HL-60 (cell line): ENCODE measurements around the gene MIB1.

ENCODE experiments used
- DNase-seq, 2 experiments: peaks; one replicate each; pipeline ENCODE4 v3.0.0-alpha.2; 2010 to 2020; ENCODE audit warnings: low read depth in 1 of 2, low spot score in 1 of 2
- H3K27ac ChIP-seq: fragments of 250-450 bp; sonication (Bioruptor Pico); replicated peaks from 2 replicates; pipeline ENCODE4 v1.5.1; 2020; ENCODE audit warnings: mild to moderate bottlenecking, moderate library complexity
- H3K27me3 ChIP-seq: fragments of 250-450 bp; sonication (Bioruptor Pico); 2 replicates; pipeline ENCODE4 v1.5.1; 2021; ENCODE audit warnings: mild to moderate bottlenecking, moderate library complexity; ENCODE audit not compliant: insufficient read depth, poor library complexity, severe bottlenecking
- H3K4me3 ChIP-seq: replicated peaks from 2 replicates; pipeline ENCODE4 v1.5.1; 2011; ENCODE audit warnings: mild to moderate bottlenecking, control low read depth, low read length; ENCODE audit not compliant: insufficient read depth
- GABPA ChIP-seq: IDR thresholded peaks from 2 replicates; pipeline ENCODE4 v1.6.1; 2012; ENCODE audit warnings: low read depth
- POLR2AphosphoS5 ChIP-seq: IDR thresholded peaks from 2 replicates; pipeline ENCODE4 v1.6.1; 2012; ENCODE audit warnings: low read depth
- REST ChIP-seq: IDR thresholded peaks from 2 replicates; pipeline ENCODE4 v1.6.1; 2012; ENCODE audit warnings: low read depth; ENCODE audit not compliant: insufficient replicate concordance
- SPI1 ChIP-seq: IDR thresholded peaks from 2 replicates; pipeline ENCODE4 v1.6.1; 2012; ENCODE audit warnings: low read depth, mild to moderate bottlenecking, borderline replicate concordance
- TF ChIP-seq, protein P1 (sequence below): IDR thresholded peaks from one replicate; pipeline ENCODE4 v1.5.1; 2011; ENCODE audit warnings: low read length, control low read depth, inconsistent platforms; ENCODE audit not compliant: insufficient read depth

Gene MIB1

GRCh38 chr18:21798126-21798525, 57.5 kb downstream of the MIB1 start:
- Histone ChIP-seq H3K27me3 (no peaks in the 10 kb centered on the region), H3K27ac (no peak overlapping the region), H3K4me3 (no peak overlapping the region)
- DNase-seq = no peak
- no peak for TF ChIP-seq SPI1
- TF ChIP-seq GABPA = no peak
- TF ChIP-seq REST = no peak
- no peak for TF ChIP-seq POLR2AphosphoS5
- TF ChIP-seq, protein P1, sequence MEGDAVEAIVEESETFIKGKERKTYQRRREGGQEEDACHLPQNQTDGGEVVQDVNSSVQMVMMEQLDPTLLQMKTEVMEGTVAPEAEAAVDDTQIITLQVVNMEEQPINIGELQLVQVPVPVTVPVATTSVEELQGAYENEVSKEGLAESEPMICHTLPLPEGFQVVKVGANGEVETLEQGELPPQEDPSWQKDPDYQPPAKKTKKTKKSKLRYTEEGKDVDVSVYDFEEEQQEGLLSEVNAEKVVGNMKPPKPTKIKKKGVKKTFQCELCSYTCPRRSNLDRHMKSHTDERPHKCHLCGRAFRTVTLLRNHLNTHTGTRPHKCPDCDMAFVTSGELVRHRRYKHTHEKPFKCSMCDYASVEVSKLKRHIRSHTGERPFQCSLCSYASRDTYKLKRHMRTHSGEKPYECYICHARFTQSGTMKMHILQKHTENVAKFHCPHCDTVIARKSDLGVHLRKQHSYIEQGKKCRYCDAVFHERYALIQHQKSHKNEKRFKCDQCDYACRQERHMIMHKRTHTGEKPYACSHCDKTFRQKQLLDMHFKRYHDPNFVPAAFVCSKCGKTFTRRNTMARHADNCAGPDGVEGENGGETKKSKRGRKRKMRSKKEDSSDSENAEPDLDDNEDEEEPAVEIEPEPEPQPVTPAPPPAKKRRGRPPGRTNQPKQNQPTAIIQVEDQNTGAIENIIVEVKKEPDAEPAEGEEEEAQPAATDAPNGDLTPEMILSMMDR = no peak

- H3K4me3 ChIP-seq = no peak overlapping the region
These were observed 59.1 kb downstream of the MIB1 start for GRCh38 chr18:21799721-21800120.

DNA sequence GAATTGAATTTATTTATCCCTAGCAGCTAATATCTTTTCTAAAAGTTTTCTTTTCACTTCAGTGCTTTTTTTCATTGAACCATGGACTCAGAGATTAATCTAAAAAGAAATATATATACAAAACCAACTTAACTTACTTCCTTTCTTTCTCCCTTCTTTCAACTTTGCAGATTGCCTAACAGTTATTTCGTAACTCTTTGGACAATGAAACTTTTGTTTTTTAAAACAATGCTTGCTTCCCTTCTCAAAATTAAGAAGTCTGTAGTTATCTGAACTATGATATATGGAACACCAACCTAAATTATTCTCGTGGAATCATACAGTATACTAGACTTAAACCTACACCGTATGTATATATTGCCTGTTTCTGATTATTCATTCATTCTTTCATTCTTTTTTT, 62.9 kb downstream of the MIB1 start:
- no peaks in the 10 kb centered on the region for H3K27me3 ChIP-seq
- peak; percentile 35 to 42 for DNase-seq

More at GRCh38 chr18:21799721-21800120, 59.1 kb downstream of the MIB1 start:
- DNase-seq = no peak
- Histone ChIP-seq H3K27me3 (no peaks in the 10 kb centered on the region), H3K27ac (no peak overlapping the region)
- TF ChIP-seq GABPA = no peak
- no peak for TF ChIP-seq POLR2AphosphoS5
- TF ChIP-seq, protein P1 = no peak
- no peak for TF ChIP-seq REST
- TF ChIP-seq SPI1 = no peak

More for the DNA sequence above, 62.9 kb downstream of the MIB1 start:
- Histone ChIP-seq H3K27ac (peak overlapping the region; percentile 46), H3K4me3 (no peak overlapping the region)
- TF ChIP-seq, protein P1 = no peak
- peak; percentile 70; the same call in 1 of the 2 replicates for TF ChIP-seq SPI1
